GM21528 (cell line): ENCODE data around the gene TFDP1.

Experiments used
- ATAC-seq: cut with Tn5 transposase; IDR thresholded peaks from one replicate; pipeline ENCODE4 v1.9.1; 2021; ENCODE audit warnings: mild to moderate bottlenecking, moderate library complexity; ENCODE audit not compliant: unreplicated experiment, low FRiP score

Gene TFDP1

DNA sequence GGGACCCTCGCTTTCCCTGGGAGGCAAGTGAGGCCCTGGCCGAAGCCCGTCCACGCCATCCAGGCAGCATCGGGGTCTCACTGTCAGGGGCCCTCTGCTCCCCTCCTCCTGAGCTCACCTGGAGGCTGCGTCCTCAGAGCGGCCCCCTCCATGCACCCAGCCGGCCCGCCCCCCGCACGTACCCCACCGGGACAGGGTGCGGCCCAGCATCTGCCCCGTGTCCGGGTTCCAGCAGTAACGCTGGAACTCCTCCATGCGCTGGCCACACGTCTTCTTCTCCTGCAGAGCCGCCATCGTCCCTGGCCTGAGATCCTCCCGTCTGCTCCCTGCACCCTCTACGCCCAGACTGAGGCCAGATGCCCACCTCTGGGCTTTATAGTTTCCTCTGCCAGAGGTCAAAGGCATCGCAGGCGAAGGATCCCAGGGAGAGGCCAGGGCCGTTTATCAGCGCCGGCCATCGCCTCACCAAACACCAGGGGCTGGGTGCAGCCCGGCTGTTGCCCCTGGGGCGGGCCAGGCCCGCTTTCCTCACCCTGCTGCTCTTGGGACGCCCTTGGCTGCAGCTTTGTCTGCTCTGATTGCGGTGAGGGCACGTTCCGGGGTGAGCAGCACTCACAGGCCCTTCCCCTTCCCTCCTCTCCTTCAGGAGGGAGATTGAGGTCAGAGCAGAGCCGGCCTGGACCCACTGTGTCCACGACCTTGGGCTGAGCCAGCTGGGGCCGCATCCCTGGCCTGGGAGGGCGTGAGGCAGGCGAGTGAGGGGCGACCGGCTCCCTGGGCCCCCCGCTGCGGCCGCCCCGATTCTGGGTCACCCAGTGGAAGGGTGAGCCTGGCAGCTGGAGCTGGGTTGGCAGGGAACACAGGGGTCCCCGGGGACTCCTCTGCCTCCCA lies 73.5 kb downstream of the TFDP1 start, which contains the start of gene ATP4B:
TSS of gene ATP4B (minus strand) at position 348 of the 891 bp plus-strand sequence. CDS start at position 294, 54 bp downstream.
- ATAC-seq = no peak

DNA sequence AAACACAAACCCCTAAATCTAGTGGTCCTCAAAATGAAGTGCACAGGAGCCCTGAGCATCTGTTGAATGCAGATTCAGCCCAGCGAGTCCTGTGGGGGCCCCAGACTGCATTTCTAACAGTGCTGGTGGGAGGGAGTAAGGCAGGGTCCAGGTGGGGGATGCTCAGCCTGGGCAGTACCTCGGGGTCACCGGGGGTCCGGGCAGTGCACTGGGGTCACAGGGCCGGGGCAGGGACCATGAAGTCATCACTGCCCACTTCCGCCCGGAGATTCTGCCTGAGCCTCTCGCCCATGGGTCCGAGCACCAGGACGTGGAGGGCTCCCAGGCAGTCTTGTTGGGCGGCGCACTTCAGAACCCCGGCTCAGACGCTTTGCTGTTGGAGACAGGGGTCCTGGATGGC lies 74.3 kb downstream of the TFDP1 start:
- no peak for ATAC-seq

DNA sequence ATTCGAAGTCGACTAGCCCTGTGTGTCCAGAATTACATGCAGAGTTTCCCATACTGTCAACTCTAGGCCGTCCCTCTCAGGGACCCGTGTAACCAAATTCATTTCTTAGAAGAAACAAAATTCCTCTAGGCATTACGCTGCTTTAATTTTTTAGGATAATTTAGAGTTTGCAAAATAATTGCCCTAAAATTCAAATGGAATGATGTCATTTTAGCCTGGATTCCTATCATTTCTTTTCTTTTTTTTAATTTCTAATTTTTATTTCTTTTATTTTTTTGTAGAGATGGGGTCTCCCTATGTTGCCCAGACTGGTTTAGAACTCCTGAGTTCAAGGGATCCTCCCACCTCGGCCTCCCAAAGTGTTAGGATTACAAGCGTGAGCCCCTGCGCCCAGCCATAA lies 74.8 kb downstream of the TFDP1 start:
- no peak for ATAC-seq

DNA sequence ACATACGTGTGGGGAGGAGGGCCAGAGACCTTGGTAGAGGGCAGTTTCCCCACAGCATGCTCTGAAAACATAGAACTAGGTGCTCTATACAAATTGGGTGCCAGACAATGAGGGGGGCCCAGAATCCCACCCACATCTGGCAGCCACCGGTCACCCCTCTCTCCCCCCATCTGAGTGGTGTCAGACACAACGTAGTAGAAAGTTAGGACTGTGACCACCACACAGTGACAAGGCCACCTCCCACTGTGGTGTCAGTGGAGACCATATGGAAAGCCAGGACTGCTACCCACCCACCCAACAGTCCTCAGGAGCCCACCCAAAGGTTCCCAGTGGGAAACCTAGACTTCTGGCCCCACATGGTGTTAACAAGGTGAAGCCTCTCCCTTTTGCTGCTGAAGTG lies 75.5 kb downstream of the TFDP1 start:
- ATAC-seq = no peak

DNA sequence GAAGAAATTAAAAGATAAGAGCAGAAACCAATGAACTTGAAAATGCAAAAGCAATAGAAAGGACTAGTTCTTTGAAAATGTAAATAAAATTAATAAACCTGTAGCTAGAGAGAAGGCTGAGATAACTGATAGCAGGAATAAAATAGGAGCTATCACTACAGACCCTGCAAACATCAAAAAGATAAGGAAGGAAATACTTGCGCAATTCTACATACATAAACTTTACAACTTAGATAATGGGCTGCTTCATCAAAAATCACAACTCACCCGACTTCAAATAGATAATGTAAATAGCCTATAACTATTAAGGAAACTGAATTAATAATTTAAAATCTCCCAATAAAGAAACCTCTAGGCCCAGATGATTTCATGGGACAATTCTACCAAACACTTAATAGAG lies 77.0 kb downstream of the TFDP1 start:
- no peak for ATAC-seq

DNA sequence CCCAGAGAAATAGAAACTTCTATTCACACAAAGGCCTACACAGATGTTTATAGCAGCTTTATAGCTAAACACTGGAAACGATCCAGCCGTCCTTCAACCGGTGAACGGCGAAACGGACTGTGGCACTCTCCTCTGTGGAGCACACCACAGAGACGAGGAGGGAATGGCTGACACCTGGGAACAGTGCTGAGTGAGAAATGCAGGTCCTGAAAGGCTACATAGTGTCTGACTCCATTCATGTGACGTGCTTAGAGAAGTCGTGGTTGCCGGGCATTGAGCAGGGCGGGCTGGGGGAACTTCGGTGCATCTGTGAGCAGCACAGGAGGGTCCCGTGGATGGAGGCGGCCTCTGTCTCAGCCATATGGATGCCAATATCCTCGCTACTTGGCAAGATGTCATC lies 79.4 kb downstream of the TFDP1 start:
- no peak for ATAC-seq

DNA sequence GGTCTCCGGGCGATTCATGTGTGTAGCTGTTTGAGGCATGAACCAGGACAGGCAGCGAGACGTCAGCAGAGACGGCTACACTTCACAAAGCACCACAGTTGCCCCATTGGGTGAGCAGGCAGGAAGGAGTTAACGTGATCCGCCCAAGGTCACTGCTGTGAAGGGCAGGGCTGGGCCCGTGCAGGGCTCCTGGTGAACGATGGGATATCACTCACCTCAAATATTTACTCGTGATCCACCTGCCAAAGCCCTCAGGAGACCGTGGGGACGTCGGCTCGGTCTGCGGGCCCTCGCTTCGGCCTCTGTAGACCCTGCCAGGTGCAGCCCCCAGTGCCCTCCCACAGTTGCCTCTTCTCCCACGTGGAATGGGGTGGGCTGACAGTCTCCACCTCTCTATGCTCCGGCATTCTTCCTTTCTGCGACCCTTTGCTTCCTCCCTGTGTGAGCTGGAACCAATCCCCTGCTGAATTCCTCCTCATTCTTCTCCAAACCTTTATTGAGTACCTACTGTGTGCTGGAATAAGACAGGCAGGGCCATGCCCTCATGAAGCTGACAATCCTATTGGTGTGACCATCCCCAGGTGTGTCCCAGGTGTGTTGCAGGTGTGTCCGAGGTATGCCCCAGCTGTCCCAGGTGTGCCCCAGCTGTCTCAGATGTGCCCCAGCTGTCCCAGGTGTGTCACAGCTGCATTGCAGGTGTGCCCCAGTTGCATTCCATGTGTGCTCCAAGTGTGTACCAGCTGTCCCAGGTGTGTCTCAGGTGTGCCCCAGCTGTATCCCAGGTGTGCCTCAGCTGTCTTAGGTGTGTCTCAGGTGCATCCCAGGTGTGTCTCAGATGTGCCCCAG lies 80.4 kb downstream of the TFDP1 start:
- ATAC-seq = no peak

DNA sequence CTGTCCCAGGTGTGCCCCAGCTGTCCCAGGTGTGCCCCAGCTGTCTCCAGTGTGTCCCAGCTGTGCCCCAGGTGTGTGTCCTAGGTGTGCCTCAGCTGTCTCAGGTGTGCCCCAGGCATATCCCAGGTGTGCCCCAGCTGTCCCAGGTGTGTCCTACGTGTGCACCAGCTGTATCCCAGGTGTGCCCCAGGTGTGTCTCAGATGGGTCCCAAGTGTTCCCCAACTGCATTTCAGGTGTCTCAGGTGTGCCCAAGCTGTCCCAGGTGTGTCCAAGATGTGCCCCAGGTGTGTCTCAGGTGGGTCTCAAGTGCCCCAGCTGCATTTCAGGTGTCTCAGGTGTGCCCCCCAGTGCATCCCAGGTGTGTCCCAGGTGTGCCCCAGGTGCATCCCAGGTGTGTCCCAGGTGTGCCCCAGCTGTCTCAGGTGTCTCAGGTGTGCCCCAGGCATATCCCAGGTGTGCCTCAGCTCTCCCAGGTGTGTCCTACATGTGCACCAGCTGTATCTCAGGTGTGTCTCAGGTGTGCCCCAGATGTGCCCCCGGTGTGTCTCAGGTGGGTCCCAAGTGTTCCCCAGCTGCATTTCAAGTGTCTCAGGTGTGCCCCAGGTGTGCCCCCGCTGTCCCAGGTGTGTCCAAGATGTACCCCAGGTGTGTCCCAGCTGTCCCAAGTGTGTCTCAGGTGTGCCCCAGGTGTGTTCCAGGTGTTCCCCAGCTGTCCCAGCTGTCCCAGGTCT lies 81.2 kb downstream of the TFDP1 start:
- ATAC-seq = no peak

DNA sequence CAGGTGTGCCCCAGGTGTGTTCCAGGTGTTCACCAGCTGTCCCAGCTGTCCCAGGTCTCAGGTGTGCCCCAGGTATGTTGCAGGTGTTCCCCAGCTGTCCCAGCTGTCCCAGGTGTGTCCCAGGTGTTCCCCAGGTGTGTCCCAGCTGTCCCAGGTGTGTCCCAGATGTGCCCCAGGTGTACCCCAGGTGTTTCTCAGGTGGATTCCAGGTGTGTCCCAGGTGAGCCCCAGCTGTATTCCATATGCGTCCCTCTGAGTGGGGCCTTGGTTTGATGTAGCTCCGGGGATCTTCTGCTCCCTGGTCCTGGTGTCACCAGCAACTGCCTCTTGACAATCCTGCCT lies 81.7 kb downstream of the TFDP1 start:
- no peak for ATAC-seq

DNA sequence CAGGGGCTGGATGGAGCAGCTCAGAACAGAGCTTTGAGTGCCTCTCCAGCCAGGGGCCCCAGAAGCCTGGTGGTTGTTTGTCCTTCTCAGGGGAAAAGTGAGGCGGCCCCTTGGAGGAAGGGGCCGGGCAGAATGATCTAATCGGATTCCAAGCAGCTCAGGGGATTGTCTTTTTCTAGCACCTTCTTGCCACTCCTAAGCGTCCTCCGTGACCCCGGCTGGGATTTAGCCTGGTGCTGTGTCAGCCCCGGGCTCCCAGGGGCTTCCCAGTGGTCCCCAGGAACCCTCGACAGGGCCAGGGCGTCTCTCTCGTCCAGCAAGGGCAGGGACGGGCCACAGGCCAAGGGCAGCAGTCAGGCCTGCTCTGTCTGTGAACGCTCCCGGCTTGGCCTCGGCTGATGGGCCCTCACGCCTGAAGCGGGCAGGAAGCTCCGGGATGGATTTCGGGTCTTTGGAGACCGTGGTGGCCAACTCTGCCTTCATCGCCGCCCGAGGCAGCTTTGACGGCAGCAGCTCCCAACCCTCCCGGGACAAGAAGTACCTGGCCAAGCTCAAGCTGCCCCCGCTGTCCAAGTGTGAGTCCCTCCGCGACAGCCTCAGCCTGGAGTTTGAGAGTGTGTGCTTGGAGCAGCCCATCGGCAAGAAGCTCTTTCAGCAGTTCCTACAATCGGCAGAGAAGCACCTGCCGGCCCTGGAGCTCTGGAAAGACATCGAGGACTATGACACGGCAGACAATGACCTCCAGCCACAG lies 82.6 kb downstream of the TFDP1 start, which contains the start of gene GRK1:
TSS of gene GRK1 (plus strand) at position 269 of the 751 bp plus-strand sequence. CDS start at position 437, 168 bp downstream.
- no peak for ATAC-seq

DNA sequence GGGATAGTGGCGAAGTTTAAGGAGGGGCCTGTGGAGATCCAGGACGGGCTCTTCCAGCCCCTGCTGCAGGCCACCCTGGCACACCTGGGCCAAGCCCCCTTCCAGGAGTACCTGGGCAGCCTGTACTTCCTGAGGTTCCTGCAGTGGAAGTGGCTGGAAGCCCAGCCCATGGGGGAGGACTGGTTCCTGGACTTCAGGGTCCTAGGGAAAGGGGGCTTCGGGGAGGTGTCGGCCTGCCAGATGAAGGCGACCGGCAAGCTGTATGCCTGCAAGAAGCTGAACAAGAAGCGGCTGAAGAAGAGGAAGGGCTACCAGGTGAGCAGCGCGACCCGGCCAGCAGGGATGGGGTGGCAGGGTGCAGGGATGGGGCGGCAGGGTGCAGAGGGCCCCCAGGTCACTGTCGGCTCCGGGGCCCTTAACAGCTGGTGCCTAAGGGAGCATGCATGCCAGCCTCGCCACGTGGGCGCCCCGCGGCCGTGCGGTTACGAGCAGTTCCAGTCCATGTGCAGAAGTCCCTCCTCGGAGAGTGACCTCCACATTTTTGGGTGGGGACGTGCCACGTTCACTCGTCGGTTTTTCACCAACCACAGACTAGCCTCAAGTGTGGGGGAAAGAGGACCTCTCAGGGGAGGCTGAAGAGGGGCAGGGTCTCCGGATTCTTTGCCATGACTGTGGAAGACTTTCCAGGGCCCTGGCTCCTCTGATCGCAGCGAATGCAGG lies 83.4 kb downstream of the TFDP1 start:
- ATAC-seq = no peak

DNA sequence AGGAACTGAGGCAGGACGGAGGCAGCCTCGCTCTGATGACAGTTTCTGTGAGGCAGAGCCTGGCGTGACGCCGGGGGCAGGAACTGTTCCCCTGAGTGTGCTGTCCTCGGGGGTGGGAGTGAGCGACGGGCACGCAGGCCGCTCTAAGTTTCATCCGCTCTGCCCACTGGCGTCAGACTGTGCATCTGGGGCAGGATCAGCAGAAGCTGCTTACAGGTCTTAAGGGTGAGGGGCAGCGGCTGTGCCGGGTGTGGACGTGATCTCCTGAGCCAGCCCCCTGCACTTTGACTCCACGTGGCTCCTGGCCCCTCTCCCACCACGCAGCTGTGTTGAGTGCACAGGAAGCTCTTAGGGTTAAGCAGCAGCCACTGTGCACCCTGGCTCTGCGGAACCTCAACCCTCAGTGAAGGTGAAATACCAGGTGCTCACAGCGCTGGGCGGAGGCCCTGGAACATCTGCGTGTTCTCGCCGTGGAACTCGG lies 84.0 kb downstream of the TFDP1 start:
- no peak for ATAC-seq

DNA sequence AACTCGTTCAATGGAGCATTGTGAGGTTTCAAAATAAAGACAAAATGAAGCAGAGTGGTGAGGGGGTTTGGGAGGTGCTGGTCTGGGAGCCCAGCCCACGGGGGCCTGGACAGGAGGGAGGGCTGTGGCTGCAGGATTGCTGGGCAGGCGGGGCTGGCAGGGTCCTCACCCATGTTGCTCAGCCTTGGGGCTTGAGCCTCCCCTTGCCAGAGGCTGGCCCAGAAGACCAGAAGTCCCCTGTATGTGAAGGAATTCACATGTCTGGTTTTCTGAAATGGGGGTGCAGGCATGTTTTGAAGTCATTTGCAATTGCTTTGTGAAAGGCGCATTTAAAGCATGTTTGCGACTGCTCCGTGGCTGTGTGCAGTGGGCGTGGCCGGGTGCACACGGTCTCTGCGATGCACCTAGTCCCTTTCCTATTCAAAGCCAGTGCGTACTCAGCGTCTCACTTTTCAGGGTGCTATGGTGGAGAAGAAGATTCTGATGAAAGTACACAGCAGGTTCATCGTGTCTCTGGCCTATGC lies 84.7 kb downstream of the TFDP1 start:
- no peak for ATAC-seq

DNA sequence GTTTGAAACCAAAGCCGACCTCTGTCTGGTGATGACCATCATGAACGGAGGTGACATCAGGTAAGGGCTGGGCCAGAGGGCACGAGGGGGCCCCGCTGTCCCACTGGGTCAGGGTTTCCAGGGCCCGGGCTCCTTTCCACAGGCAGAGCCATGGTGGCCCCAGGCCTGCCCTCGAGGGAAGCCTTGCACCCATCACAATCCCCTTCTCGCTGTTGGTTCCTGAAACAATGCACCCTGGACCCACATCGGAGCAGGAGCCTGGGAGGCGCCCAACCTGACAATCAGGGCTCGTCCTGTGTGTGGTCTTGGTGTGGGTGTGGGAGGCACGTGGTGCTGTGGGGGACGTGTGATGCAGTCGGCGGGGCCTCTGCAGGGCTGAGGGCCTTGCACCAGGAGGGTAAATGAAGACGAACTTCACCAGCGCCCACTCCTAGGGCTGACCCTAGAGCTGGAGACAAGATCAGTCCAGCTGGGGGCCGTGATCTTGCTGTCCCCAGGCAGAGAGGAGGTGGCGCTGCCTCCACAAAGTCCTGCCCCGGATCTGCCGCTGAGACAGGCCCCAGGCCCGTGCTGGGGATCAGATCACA lies 85.3 kb downstream of the TFDP1 start:
- no peak for ATAC-seq

DNA sequence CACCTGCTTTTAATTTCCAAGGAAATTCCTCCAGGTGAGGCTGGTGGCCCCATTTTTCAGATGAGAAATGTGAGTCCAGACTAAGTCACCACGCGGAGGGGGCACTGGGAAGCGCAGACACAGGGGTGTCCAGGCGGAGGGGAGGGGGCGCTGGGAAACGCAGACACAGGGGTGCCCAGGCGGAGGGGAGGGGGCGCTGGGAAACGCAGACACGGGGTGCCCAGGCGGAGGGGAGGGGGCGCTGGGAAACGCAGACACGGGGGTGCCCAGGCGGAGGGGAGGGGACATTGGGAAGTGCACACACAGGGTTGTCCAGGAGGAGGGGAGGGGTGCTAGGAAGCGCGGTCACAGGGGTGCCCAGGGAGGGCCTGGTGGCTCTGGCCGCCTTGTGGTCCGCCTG lies 86.0 kb downstream of the TFDP1 start:
- ATAC-seq = no peak

DNA sequence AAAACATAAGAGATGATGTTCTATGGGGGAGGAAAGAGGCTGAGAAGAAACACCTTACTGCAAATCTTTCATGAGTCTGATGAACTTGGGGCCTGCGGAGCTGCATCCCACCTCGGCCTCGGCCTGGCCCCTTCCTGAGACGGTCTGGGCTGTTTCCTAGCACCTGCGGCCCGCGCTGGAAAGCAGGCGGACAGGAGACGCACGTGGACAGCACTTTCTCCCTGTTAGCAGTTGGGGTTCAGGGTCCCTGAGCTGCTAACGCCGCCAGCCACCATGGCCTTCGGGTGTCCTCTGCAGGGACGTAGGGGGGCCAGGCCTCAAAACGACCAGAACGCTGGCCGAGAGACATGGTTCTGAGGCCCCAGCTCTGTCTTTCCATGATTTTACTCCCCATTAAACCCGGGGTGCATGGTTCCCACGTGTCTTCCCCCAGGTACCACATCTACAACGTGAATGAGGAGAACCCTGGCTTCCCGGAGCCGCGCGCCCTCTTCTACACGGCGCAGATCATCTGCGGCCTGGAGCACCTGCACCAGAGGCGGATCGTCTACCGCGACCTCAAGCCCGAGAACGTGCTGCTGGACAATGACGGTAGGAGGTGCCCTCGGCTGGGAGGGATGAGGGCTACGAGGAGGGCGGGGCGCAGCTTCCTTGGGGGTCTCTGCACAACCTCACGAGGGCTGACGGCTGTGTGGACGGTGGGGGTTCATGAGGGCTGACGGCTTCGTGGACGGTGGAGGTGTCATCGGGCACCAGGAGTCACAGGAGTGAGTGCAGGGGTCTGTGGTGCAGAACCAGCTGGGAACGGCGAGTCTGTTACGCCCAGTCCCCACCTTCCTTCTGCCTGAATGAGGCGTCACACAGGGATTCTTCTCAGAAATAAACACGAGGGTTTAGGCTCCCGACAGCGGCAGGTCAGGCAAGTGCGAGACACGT lies 86.8 kb downstream of the TFDP1 start:
- ATAC-seq = no peak

DNA sequence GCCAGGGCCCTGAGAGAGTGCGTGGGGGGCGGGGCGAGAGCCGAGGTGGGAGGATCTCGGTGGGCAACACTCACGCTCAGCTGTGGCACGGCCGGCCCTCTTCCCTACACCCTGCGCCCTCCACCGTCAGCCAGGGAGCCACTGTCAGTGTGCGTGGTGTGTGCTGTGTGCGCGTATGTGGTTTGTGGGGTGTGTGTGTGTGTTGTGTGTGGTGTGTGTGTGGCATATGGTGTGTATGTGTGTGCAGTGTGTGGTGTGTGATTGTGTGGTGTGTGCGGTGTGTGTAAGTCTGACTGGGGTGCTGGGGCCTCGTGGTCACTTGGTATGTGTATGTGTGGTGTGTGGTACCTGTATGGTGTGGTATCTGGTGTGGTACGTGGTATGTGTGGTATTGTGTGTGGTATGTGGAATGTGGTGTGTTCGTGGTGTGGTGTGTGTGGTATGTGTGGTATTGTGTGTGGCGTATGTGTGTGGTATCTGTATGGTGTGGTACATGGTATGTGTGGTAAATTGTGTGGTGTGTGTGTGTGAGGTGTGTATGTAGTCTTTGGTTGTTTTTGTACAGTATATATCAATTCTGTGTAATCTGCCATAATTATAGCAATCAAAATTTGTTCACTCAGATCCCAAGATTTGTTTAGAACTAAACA lies 87.6 kb downstream of the TFDP1 start:
- ATAC-seq = no peak
